ENCODE data around the gene CLDN5. TPM values are rescaled to one million over a fixed set of nuclear protein-coding genes. Genes with fewer than 3 reads are reported as not detected.

Gene CLDN5
- total and polyA plus RNA-seq, 2 experiments from 2014 or later = 2.0 to 3.2 TPM

DNA sequence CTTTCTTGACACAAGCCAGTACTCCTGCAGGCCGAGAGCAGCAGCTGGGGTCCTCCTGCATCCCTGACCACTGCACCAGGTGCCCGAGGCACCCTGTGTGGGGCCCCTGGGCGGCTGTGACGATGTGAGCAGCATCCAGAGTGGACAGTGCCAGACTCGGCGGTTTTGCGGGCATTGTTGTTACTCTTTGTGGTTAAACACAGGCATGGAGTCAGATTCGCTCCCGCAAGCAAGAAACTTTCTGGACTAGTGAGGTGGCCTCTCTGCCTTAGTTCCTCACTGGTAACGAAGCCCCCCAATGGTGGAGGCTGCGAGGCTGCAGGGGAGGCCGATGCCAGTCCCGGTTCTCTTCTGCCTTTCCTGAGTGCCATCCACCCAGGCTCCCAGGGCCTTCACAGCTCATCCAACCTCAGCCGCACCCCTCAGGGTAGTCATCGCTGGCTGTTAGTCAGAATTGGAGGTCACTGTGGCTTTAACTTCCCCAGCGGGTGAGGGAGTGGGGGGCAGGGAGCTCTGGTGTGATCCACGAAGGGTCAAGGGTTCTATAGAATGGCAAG lies 3.7 kb upstream of the CLDN5 start:
- H3K36me3 ChIP-seq (ENCODE audit: insufficient read depth) = no peaks in the 10 kb centered on the region
- Mint-ChIP-seq H3K27me3 (ENCODE audit: insufficient read depth, low read depth, poor library complexity) (peaks cover 24% of the 10 kb centered on the region), H3K4me1 (peaks cover 6% of the 10 kb centered on the region; the same call in 2 of the 3 replicates), H3K9me3 (no peaks in the 10 kb centered on the region), H3K27ac (no peak overlapping the region), H3K36me3 (ENCODE audit: low read depth) (no peaks in the 10 kb centered on the region), H3K4me3 (no peak overlapping the region)
- no peak overlapping the region for H3K4me3 ChIP-seq
- no peaks in the 10 kb centered on the region for H3K9me2 ChIP-seq (ENCODE audit: insufficient read depth)
- H4K20me1 ChIP-seq (replicated peaks; ENCODE audit: insufficient read depth) = no peaks in the 10 kb centered on the region
- peaks cover 3% of the 10 kb centered on the region; the same call in 1 of the 2 replicates for H3F3A ChIP-seq (replicated peaks; ENCODE audit: low read depth)
- H3K4me2 ChIP-seq = no peak overlapping the region
- no peak for ATAC-seq
- H3K79me2 ChIP-seq (replicated peaks; ENCODE audit: insufficient read depth) = no peaks in the 10 kb centered on the region
- H2AFZ ChIP-seq = no peak overlapping the region
- no peaks in the 10 kb centered on the region for H3K4me1 ChIP-seq (ENCODE audit: insufficient read depth)
- peaks cover 26% of the 10 kb centered on the region for H3K27me3 ChIP-seq (ENCODE audit: insufficient read depth)
- TF ChIP-seq, protein P1, sequence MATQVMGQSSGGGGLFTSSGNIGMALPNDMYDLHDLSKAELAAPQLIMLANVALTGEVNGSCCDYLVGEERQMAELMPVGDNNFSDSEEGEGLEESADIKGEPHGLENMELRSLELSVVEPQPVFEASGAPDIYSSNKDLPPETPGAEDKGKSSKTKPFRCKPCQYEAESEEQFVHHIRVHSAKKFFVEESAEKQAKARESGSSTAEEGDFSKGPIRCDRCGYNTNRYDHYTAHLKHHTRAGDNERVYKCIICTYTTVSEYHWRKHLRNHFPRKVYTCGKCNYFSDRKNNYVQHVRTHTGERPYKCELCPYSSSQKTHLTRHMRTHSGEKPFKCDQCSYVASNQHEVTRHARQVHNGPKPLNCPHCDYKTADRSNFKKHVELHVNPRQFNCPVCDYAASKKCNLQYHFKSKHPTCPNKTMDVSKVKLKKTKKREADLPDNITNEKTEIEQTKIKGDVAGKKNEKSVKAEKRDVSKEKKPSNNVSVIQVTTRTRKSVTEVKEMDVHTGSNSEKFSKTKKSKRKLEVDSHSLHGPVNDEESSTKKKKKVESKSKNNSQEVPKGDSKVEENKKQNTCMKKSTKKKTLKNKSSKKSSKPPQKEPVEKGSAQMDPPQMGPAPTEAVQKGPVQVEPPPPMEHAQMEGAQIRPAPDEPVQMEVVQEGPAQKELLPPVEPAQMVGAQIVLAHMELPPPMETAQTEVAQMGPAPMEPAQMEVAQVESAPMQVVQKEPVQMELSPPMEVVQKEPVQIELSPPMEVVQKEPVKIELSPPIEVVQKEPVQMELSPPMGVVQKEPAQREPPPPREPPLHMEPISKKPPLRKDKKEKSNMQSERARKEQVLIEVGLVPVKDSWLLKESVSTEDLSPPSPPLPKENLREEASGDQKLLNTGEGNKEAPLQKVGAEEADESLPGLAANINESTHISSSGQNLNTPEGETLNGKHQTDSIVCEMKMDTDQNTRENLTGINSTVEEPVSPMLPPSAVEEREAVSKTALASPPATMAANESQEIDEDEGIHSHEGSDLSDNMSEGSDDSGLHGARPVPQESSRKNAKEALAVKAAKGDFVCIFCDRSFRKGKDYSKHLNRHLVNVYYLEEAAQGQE (IDR thresholded peaks at IDR 0.05; ENCODE audit: unreplicated experiment) = no peak
- TF ChIP-seq NANOG (IDR thresholded peaks at IDR 0.05; ENCODE audit: borderline replicate concordance) = no peak
- TF ChIP-seq, protein P2, sequence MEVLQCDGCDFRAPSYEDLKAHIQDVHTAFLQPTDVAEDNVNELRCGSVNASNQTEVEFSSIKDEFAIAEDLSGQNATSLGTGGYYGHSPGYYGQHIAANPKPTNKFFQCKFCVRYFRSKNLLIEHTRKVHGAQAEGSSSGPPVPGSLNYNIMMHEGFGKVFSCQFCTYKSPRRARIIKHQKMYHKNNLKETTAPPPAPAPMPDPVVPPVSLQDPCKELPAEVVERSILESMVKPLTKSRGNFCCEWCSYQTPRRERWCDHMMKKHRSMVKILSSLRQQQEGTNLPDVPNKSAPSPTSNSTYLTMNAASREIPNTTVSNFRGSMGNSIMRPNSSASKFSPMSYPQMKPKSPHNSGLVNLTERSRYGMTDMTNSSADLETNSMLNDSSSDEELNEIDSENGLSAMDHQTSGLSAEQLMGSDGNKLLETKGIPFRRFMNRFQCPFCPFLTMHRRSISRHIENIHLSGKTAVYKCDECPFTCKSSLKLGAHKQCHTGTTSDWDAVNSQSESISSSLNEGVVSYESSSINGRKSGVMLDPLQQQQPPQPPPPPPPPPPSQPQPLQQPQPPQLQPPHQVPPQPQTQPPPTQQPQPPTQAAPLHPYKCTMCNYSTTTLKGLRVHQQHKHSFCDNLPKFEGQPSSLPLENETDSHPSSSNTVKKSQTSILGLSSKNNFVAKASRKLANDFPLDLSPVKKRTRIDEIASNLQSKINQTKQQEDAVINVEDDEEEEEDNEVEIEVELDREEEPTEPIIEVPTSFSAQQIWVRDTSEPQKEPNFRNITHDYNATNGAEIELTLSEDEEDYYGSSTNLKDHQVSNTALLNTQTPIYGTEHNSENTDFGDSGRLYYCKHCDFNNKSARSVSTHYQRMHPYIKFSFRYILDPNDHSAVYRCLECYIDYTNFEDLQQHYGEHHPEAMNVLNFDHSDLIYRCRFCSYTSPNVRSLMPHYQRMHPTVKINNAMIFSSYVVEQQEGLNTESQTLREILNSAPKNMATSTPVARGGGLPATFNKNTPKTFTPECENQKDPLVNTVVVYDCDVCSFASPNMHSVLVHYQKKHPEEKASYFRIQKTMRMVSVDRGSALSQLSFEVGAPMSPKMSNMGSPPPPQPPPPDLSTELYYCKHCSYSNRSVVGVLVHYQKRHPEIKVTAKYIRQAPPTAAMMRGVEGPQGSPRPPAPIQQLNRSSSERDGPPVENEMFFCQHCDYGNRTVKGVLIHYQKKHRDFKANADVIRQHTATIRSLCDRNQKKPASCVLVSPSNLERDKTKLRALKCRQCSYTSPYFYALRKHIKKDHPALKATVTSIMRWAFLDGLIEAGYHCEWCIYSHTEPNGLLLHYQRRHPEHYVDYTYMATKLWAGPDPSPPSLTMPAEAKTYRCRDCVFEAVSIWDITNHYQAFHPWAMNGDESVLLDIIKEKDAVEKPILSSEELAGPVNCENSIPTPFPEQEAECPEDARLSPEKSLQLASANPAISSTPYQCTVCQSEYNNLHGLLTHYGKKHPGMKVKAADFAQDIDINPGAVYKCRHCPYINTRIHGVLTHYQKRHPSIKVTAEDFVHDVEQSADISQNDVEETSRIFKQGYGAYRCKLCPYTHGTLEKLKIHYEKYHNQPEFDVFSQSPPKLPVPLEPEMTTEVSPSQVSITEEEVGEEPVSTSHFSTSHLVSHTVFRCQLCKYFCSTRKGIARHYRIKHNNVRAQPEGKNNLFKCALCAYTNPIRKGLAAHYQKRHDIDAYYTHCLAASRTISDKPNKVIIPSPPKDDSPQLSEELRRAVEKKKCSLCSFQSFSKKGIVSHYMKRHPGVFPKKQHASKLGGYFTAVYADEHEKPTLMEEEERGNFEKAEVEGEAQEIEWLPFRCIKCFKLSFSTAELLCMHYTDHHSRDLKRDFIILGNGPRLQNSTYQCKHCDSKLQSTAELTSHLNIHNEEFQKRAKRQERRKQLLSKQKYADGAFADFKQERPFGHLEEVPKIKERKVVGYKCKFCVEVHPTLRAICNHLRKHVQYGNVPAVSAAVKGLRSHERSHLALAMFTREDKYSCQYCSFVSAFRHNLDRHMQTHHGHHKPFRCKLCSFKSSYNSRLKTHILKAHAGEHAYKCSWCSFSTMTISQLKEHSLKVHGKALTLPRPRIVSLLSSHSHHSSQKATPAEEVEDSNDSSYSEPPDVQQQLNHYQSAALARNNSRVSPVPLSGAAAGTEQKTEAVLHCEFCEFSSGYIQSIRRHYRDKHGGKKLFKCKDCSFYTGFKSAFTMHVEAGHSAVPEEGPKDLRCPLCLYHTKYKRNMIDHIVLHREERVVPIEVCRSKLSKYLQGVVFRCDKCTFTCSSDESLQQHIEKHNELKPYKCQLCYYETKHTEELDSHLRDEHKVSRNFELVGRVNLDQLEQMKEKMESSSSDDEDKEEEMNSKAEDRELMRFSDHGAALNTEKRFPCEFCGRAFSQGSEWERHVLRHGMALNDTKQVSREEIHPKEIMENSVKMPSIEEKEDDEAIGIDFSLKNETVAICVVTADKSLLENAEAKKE (CRISPR knock-in tag; IDR thresholded peaks at IDR 0.05) = no peak
- TF ChIP-seq CREB1 (CRISPR knock-in tag; IDR thresholded peaks at IDR 0.05; ENCODE audit: low read depth) = no peak
- no peak for TF ChIP-seq POLR2AphosphoS5 (IDR thresholded peaks at IDR 0.05; ENCODE audit: low read depth)
- TF ChIP-seq JUNB (IDR thresholded peaks at IDR 0.05; ENCODE audit: unreplicated experiment) = no peak
- no peak for TF ChIP-seq ZNF114 (CRISPR knock-in tag; IDR thresholded peaks at IDR 0.05)
- TF ChIP-seq, protein P3, sequence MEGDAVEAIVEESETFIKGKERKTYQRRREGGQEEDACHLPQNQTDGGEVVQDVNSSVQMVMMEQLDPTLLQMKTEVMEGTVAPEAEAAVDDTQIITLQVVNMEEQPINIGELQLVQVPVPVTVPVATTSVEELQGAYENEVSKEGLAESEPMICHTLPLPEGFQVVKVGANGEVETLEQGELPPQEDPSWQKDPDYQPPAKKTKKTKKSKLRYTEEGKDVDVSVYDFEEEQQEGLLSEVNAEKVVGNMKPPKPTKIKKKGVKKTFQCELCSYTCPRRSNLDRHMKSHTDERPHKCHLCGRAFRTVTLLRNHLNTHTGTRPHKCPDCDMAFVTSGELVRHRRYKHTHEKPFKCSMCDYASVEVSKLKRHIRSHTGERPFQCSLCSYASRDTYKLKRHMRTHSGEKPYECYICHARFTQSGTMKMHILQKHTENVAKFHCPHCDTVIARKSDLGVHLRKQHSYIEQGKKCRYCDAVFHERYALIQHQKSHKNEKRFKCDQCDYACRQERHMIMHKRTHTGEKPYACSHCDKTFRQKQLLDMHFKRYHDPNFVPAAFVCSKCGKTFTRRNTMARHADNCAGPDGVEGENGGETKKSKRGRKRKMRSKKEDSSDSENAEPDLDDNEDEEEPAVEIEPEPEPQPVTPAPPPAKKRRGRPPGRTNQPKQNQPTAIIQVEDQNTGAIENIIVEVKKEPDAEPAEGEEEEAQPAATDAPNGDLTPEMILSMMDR (conservative IDR thresholded peaks at IDR 0.05; ENCODE audit: low read depth in 2 of 2) = no peak
- no peak for TF ChIP-seq STAT1 (IDR thresholded peaks at IDR 0.05; ENCODE audit: unreplicated experiment)
- TF ChIP-seq ZNF331 (CRISPR knock-in tag; IDR thresholded peaks at IDR 0.05; ENCODE audit: low read depth) = no peak
- TF ChIP-seq, protein P4, sequence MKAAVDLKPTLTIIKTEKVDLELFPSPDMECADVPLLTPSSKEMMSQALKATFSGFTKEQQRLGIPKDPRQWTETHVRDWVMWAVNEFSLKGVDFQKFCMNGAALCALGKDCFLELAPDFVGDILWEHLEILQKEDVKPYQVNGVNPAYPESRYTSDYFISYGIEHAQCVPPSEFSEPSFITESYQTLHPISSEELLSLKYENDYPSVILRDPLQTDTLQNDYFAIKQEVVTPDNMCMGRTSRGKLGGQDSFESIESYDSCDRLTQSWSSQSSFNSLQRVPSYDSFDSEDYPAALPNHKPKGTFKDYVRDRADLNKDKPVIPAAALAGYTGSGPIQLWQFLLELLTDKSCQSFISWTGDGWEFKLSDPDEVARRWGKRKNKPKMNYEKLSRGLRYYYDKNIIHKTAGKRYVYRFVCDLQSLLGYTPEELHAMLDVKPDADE (IDR thresholded peaks at IDR 0.05) = no peak
- no peak for TF ChIP-seq EZH2phosphoT487 (IDR thresholded peaks at IDR 0.05; ENCODE audit: unreplicated experiment)
- TF ChIP-seq EZH2 (IDR thresholded peaks at IDR 0.05; ENCODE audit: low read depth, unreplicated experiment) = no peak
- no peak for DNase-seq (ENCODE audit: low spot score)
- no peak overlapping the region for H3K27ac ChIP-seq (ENCODE audit: low read depth)
